HCT116 (cell line): Measurements from ENCODE around the gene PRDM2. TPM values are rescaled to one million over a fixed set of nuclear protein-coding genes. Genes with fewer than 3 reads are reported as not detected.

Experiments
- ATAC-seq: fragments of 200-7000 bp; cut with Tn5 transposase; 2 replicates; pipeline ENCODE4 v1.9.1; 2020; ENCODE audit warnings: mild to moderate bottlenecking, moderate library complexity
- BruUV-seq: library from RNA; stranded (reverse); fragments of 400-500 nt; replicated peaks from 2 replicates; lab custom pipeline; 2021; lab: Mats Ljungman, UMichigan
- CTCF ChIA-PET: fragments of 300-600 bp; sonication (Branson Sonifier 250); formaldehyde crosslinking; loops from one replicate; lab custom pipeline; 2021; ENCODE audit warnings: antibody characterized with exemption; lab: Charles Lee
- POLR2A ChIA-PET: fragments of 300-600, 350-600 bp; sonication (Branson Sonifier 250); formaldehyde crosslinking; loops from one replicate; lab custom pipeline; 2021; ENCODE audit warnings: antibody characterized with exemption; lab: Charles Lee
- RAD21 ChIA-PET, 2 experiments: fragments of 300-600 bp; sonication (Branson Sonifier 250); formaldehyde crosslinking; loops; one replicate each; lab custom pipeline; 2023; ENCODE audit warnings: low total read pairs in 2 of 2; ENCODE audit not compliant: uncharacterized antibody in 2 of 2, unreplicated experiment in 2 of 2, low non-redundant PET in 1 of 2; lab: Charles Lee
- DNase-seq: peaks from one replicate; pipeline ENCODE4 v3.0.0-alpha.2; 2010; ENCODE audit warnings: low read depth, low spot score
- H2AFZ ChIP-seq: fragments of 200-600 bp; shearing (Covaris generic), sonication (generic); 2 replicates; pipeline ENCODE4 v1.6.1; 2017; ENCODE audit warnings: low read depth, mixed run types, mixed read lengths, antibody characterized with exemption, low read length; ENCODE audit not compliant: poor library complexity, severe bottlenecking
- H3K27ac ChIP-seq: 2 replicates; pipeline ENCODE4 v1.5.1; 2012; ENCODE audit warnings: low read depth, low read length
- H3K27me3 ChIP-seq: fragments of 200-600 bp; sonication (generic); 2 replicates; pipeline ENCODE4 v1.6.1; 2016; ENCODE audit warnings: mixed run types, low read length, mixed read lengths; ENCODE audit not compliant: insufficient read depth
- H3K36me3 ChIP-seq, 2 experiments: fragments of 200-500 bp in 1 of 2; fragments of 200-600 bp in 1 of 2; sonication (Bioruptor generic) in 1 of 2; sonication (generic) in 1 of 2; 2 replicates each; pipeline versions ENCODE4 v1.5.1 to v1.6.1; 2014 to 2016; ENCODE audit warnings: low read length in 2 of 2, inconsistent platforms in 1 of 2, mixed read lengths in 1 of 2, mixed run types in 1 of 2; ENCODE audit not compliant: insufficient read depth in 2 of 2, control insufficient read depth in 1 of 2
- H3K4me1 ChIP-seq, 2 experiments: fragments of 200-600 bp in 1 of 2; sonication (generic) in 1 of 2; 2 replicates each; pipeline versions ENCODE4 v1.5.1 to v1.6.1; 2012 to 2017; ENCODE audit warnings: low read length in 2 of 2, inconsistent platforms in 1 of 2, mild to moderate bottlenecking in 1 of 2, mixed read lengths in 1 of 2, mixed run types in 1 of 2, moderate library complexity in 1 of 2; ENCODE audit not compliant: insufficient read depth in 2 of 2, control insufficient read depth in 1 of 2
- H3K4me2 ChIP-seq: fragments of 200-600 bp; sonication (generic); 2 replicates; pipeline ENCODE4 v1.6.1; 2017; ENCODE audit warnings: mixed run types, low read length, mixed read lengths
- H3K4me3 ChIP-seq, 2 experiments: fragments of 200-600 bp in 1 of 2; sonication (generic) in 1 of 2; replicated peaks in 1 of 2; 2 replicates each; pipeline ENCODE4 v1.5.1; 2011 to 2016; ENCODE audit warnings: low read length in 2 of 2, control low read depth in 1 of 2, low read depth in 1 of 2, mild to moderate bottlenecking in 1 of 2, mixed read lengths in 1 of 2, mixed run types in 1 of 2
- H3K79me2 ChIP-seq: fragments of 200-600 bp; sonication (generic); 2 replicates; pipeline ENCODE4 v1.6.1; 2017; ENCODE audit warnings: mild to moderate bottlenecking, mixed run types, low read length, moderate library complexity, mixed read lengths; ENCODE audit not compliant: insufficient read depth
- H3K9ac ChIP-seq: fragments of 200-600 bp; sonication (generic); 2 replicates; pipeline ENCODE4 v1.6.1; 2016; ENCODE audit warnings: low read length, mixed read lengths
- H3K9me2 ChIP-seq: fragments of 200-600 bp; sonication (generic), shearing (Covaris generic); 2 replicates; pipeline ENCODE4 v1.6.1; 2017; ENCODE audit warnings: mixed run types, mild to moderate bottlenecking, moderate library complexity; ENCODE audit not compliant: insufficient read depth
- H3K9me3 ChIP-seq, 2 experiments: fragments of 200-500 bp in 1 of 2; fragments of 200-600 bp in 1 of 2; sonication (Bioruptor generic) in 1 of 2; sonication (generic) in 1 of 2; 2 replicates each; pipeline ENCODE4 v1.6.1; 2014 to 2017; ENCODE audit warnings: low read length in 2 of 2, mixed read lengths in 2 of 2, inconsistent platforms in 1 of 2, low read depth in 1 of 2, mild to moderate bottlenecking in 1 of 2, mixed run types in 1 of 2, moderate library complexity in 1 of 2; ENCODE audit not compliant: control insufficient read depth in 1 of 2, insufficient read depth in 1 of 2
- H4K20me1 ChIP-seq: fragments of 200-600 bp; sonication (generic), shearing (Covaris generic); 2 replicates; pipeline ENCODE4 v1.6.1; 2017; ENCODE audit warnings: mixed run types, mild to moderate bottlenecking, moderate library complexity; ENCODE audit not compliant: insufficient read depth
- CEBPB ChIP-seq: IDR thresholded peaks from 2 replicates; pipeline ENCODE4 v1.6.1; 2012; ENCODE audit warnings: low read depth
- ELF1 ChIP-seq: IDR thresholded peaks from 2 replicates; pipeline ENCODE4 v1.6.1; 2012; ENCODE audit warnings: low read depth, borderline replicate concordance
- EZH2 ChIP-seq: fragments of 200-600 bp; sonication (generic); IDR thresholded peaks from 2 replicates; pipeline ENCODE4 v1.6.1; 2017; ENCODE audit warnings: antibody characterized with exemption, mixed run types
- EZH2phosphoT487 ChIP-seq: fragments of 200-600 bp; IDR thresholded peaks from 2 replicates; pipeline ENCODE4 v1.6.1; 2018; ENCODE audit warnings: antibody characterized with exemption, borderline replicate concordance
- FOSL1 ChIP-seq: IDR thresholded peaks from 2 replicates; pipeline ENCODE4 v1.6.1; 2012; ENCODE audit warnings: low read depth
- POLR2A ChIP-seq: IDR thresholded peaks from 2 replicates; pipeline ENCODE4 v1.7.0; 2011; ENCODE audit warnings: borderline replicate concordance; ENCODE audit not compliant: insufficient read depth, insufficient read length; ENCODE audit errors: extremely low read depth
- POLR2AphosphoS5 ChIP-seq: IDR thresholded peaks from 2 replicates; pipeline ENCODE4 v1.6.1; 2011; ENCODE audit warnings: mild to moderate bottlenecking, low read depth, low read length, moderate library complexity
- REST ChIP-seq: IDR thresholded peaks from 2 replicates; pipeline ENCODE4 v1.6.1; 2012; ENCODE audit warnings: low read depth
- SIN3A ChIP-seq: IDR thresholded peaks from 2 replicates; pipeline ENCODE4 v1.6.1; 2012; ENCODE audit warnings: low read depth
- SRF ChIP-seq: IDR thresholded peaks from 2 replicates; pipeline ENCODE4 v1.6.1; 2012; ENCODE audit warnings: low read depth
- TCF7L2 ChIP-seq: IDR thresholded peaks from 2 replicates; pipeline ENCODE4 v1.7.0; 2011; ENCODE audit warnings: borderline replicate concordance, inconsistent platforms; ENCODE audit not compliant: insufficient read depth, insufficient read length; ENCODE audit errors: extremely low read depth
- ZBTB33 ChIP-seq: IDR thresholded peaks from 2 replicates; pipeline ENCODE4 v1.6.1; 2011; ENCODE audit warnings: mild to moderate bottlenecking, low read length, moderate library complexity; ENCODE audit not compliant: insufficient replicate concordance; ENCODE audit errors: extremely low read depth
- ZFX ChIP-seq: fragments of 450-650 bp; IDR thresholded peaks from 2 replicates; pipeline ENCODE4 v1.6.1; 2017
- intact Hi-C: fragments of 100-400 bp; cut with micrococcal nuclease; formaldehyde crosslinking; loops from 2 replicates; pipeline ENCODE4 v1.10.0; 2022
- total RNA-seq: library from RNA; stranded (reverse); gene quantifications from one replicate; pipeline ENCODE4 v1.2.1, GENCODE V29; 2021; ENCODE audit not compliant: unreplicated experiment

The PRDM2 gene
- total RNA-seq, 1 experiment from 2014 or later = 17.3 TPM

GRCh38 chr1:13700521-13701270, 708 bp downstream of the PRDM2 start:
- no peaks in the 10 kb centered on the region for H4K20me1 ChIP-seq
- no TSS peak for BruUV-seq
- ChIA-PET RAD21 (no interaction called here), CTCF (no interaction called here), POLR2A (no interaction called here)
- H3K9me2 ChIP-seq = no peaks in the 10 kb centered on the region
- H3K4me2 ChIP-seq = peak overlapping the region; percentile 68
- H3K36me3 ChIP-seq = no peaks in the 10 kb centered on the region
- peak; percentile 71 for ATAC-seq
- no peak overlapping the region for H2AFZ ChIP-seq
- intact Hi-C loops = no loop called here
- H3K79me2 ChIP-seq = no peaks in the 10 kb centered on the region
- H3K4me1 ChIP-seq = peaks cover 0 to 13% of the 10 kb centered on the region in 2 experiments; a peak in 1 of 4 replicates
- H3K4me3 ChIP-seq = peak overlapping the region; percentile 42 to 56
- peak overlapping the region; percentile 42; the same call in 1 of the 2 replicates for H3K27ac ChIP-seq
- no peaks in the 10 kb centered on the region for H3K9me3 ChIP-seq
- DNase-seq = no peak
- TF ChIP-seq ZFX = 0 out of 2 replicates have a peak, but pooled peaks have one; percentile 17
- TF ChIP-seq POLR2A = no peak
- peak overlapping the region; percentile 54 for H3K9ac ChIP-seq
- no peaks in the 10 kb centered on the region for H3K27me3 ChIP-seq

DNA sequence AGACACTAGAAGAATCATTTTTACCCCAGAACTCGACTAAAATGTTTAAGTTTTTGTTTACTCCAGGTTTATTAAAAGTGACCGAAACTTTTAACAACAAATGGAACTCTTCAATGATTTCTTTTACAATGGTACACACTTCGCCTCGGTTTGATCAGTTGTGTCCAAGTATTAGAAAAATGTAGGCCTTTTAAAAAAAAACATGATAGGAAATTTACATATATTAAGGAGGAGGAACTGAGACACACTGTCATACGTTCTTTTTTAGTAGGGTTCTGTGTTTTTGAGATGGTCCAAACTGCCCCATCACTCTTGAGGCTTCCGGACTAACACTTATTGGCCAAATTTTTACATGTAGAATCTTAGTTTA, 1.3 kb downstream of the PRDM2 start:
- RAD21 ChIA-PET = no interaction called here
- DNase-seq (no peak), ATAC-seq (no peak)
- TF ChIP-seq ELF1 (no peak), FOSL1 (no peak), SIN3A (no peak), EZH2phosphoT487 (no peak), ZFX (no peak), POLR2A (no peak), CEBPB (no peak), POLR2AphosphoS5 (no peak), ZBTB33 (no peak), EZH2 (no peak), TCF7L2 (no peak), REST (no peak), SRF (no peak)
- Histone ChIP-seq H3K36me3 (no peaks in the 10 kb centered on the region), H3K9me3 (no peaks in the 10 kb centered on the region), H3K4me2 (peak overlapping the region; percentile 68; the same call in 1 of the 2 replicates), H4K20me1 (no peaks in the 10 kb centered on the region), H3K27me3 (no peaks in the 10 kb centered on the region), H3K27ac (no peak overlapping the region), H3K9me2 (no peaks in the 10 kb centered on the region), H2AFZ (no peak overlapping the region), H3K4me3 (peak overlapping the region in 1 of 2 experiments; percentile 56; a peak in 1 of 4 replicates), H3K4me1 (peaks cover 0 to 13% of the 10 kb centered on the region in 2 experiments; a peak in 1 of 4 replicates), H3K79me2 (no peaks in the 10 kb centered on the region), H3K9ac (no peak overlapping the region)
- CTCF ChIA-PET = no interaction called here
- intact Hi-C loops = no loop called here
- BruUV-seq = no TSS peak
- POLR2A ChIA-PET = no interaction called here
